ENCODE results near the gene TOPAZ1. TPM values are rescaled to one million over a fixed set of nuclear protein-coding genes. Genes with fewer than 3 reads are reported as not detected.
A peak's percentile ranks its signal among the peaks of the same experiment; 100 is the strongest.

Gene TOPAZ1
- total and polyA plus RNA-seq, 7 donors: not detected

GRCh38 chr3:44353355-44353924, 111.8 kb downstream of the TOPAZ1 start:
- intact Hi-C loops (cut with DNase I): no loop called here
- no peak for TF ChIP-seq CTCF (IDR thresholded peaks at IDR 0.05)
- peaks cover 27% of the 10 kb centered on the region for H3K4me1 ChIP-seq
- H3K27me3 ChIP-seq (ENCODE audit: insufficient read depth in 3 of 3, low read length in 2 of 3): no peaks in the 10 kb centered on the region
- WGBS, 3 donors: 56 to 74% (median 59%) methylated on average over 1 of the region's 1 CpG
- peaks cover 7% of the 10 kb centered on the region for H3K9me3 ChIP-seq
- no peak overlapping the region for H3K4me3 ChIP-seq
- DNase-seq: no peak
- no peak overlapping the region for H3K27ac ChIP-seq
- ATAC-seq: no peak
- peaks cover 0 to 3% of the 10 kb centered on the region in 2 donors for H3K36me3 ChIP-seq (ENCODE audit: insufficient read depth in 1 of 2, low read depth in 1 of 2)

- WGBS, 3 donors: 8 to 13% (median 11%) methylated on average over 2 of the region's 2 CpGs
- H3K9me3 ChIP-seq: peaks cover 7% of the 10 kb centered on the region
- ATAC-seq (peak; percentile 96 to 99 (median 98)), DNase-seq (no peak)
- peaks cover 0 to 17% of the 10 kb centered on the region in 2 donors for H3K36me3 ChIP-seq (ENCODE audit: insufficient read depth in 1 of 2, low read depth in 1 of 2)
- H3K27ac ChIP-seq: peak overlapping the region; percentile 78
- intact Hi-C loops (cut with DNase I): loop anchor here in 1 of 2 donors (2.0 kb wide), 1 partner anchor 17 kb away; the partner anchor contains the start of gene TCAIM
- no peak for TF ChIP-seq CTCF (IDR thresholded peaks at IDR 0.05)
- peaks cover 27% of the 10 kb centered on the region for H3K4me1 ChIP-seq
- H3K4me3 ChIP-seq: no peak overlapping the region
- H3K27me3 ChIP-seq (ENCODE audit: insufficient read depth in 3 of 3, low read length in 2 of 3): no peaks in the 10 kb centered on the region
Observed at GRCh38 chr3:44355362-44356033, 113.8 kb downstream of the TOPAZ1 start.

- intact Hi-C loops (cut with DNase I): no loop called here
- DNase-seq (no peak), ATAC-seq (no peak)
- WGBS, 3 donors: 49 to 58% (median 52%) methylated on average over 3 of the region's 3 CpGs
- no peaks in the 10 kb centered on the region for H3K27me3 ChIP-seq (ENCODE audit: insufficient read depth in 3 of 3, low read length in 2 of 3)
- no peak for TF ChIP-seq CTCF (IDR thresholded peaks at IDR 0.05)
- no peak overlapping the region for H3K27ac ChIP-seq
- H3K36me3 ChIP-seq (ENCODE audit: insufficient read depth in 1 of 2, low read depth in 1 of 2): peaks cover 0 to 27% of the 10 kb centered on the region in 2 donors
- peaks cover 3% of the 10 kb centered on the region for H3K9me3 ChIP-seq
- H3K4me3 ChIP-seq: no peak overlapping the region
- H3K4me1 ChIP-seq: peaks cover 18% of the 10 kb centered on the region
Observed at GRCh38 chr3:44359146-44359751, 117.6 kb downstream of the TOPAZ1 start.

GRCh38 chr3:44363591-44363990, 121.9 kb downstream of the TOPAZ1 start:
- Histone ChIP-seq H3K4me3 (no peak overlapping the region), H3K4me1 (no peaks in the 10 kb centered on the region), H3K36me3 (ENCODE audit: insufficient read depth in 1 of 2, low read depth in 1 of 2) (peaks cover 0 to 40% of the 10 kb centered on the region in 2 donors), H3K9me3 (no peaks in the 10 kb centered on the region), H3K27me3 (ENCODE audit: insufficient read depth in 3 of 3, low read length in 2 of 3) (no peaks in the 10 kb centered on the region), H3K27ac (no peak overlapping the region)
- 74 to 88% (median 80%) methylated on average over 2 of the region's 2 CpGs for WGBS, 3 donors
- ATAC-seq: no peak
- TF ChIP-seq CTCF (IDR thresholded peaks at IDR 0.05): no peak
- intact Hi-C loops (cut with DNase I): no loop called here
- DNase-seq: no peak

Measured in psoas muscle (tissue), 8 donors.